Measurements from ENCODE around the gene CNR1. TPM values are rescaled to one million over a fixed set of nuclear protein-coding genes. Genes with fewer than 3 reads are reported as not detected.

CNR1 gene
- total and polyA plus RNA-seq, 3 donors from 2014 or later = 2.3 to 4.9 (median 4.3) TPM

DNA sequence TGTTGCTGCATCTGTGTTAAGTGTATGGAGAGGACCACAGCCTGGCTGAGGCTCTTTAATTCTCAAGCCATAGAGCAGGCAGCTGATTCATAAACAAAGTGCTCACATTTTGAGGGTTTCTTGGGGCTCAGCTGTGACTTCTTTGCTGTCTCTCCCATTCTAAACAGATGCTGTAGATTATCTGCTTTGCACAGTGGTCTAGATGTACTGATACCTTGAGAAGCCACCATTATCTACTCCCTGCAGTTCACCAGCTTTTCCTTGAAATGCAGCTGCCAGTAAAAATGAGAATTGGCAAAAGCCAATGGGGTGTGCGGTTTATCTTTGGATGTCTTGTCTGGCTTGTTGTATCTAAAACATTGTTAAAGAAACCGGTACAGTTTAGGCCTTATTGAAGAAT, 5.2 kb upstream of the CNR1 start:
- no peaks in the 10 kb centered on the region for H3K36me3 ChIP-seq (ENCODE audit: low read depth, missing control alignments)

DNA sequence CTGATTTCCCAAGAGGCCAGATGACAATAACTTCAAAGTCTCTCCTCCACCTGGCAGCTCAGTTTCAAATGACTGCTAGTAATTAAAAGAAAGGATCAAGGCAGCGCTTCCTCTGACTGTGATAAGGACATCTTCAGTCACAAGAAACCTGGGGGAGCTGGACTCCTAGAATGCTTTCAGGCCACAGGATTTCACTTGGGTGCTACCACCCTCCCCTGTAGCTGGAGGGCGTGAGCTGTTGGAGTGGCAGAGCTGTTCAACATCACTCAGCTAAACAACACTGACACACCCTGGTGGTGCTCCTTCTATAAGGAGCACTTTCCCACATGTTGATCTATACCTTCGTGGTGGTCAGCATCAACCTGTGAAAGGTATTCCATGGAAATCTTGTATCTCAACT, 2.2 kb upstream of the CNR1 start:
- H3K9me3 ChIP-seq = no peaks in the 10 kb centered on the region
- no peaks in the 10 kb centered on the region for H3K4me1 ChIP-seq
- intact Hi-C loops (cut with DNase I; ENCODE audit: low total_unique reads) = no loop called here
- no peaks in the 10 kb centered on the region for H3K36me3 ChIP-seq (ENCODE audit: low read depth, missing control alignments)
- no peak for DNase-seq
- no peaks in the 10 kb centered on the region for H3K27me3 ChIP-seq
- WGBS, 2 donors = 59 to 65% methylated on average over 3 of the region's 3 CpGs
- TF ChIP-seq, protein P1, sequence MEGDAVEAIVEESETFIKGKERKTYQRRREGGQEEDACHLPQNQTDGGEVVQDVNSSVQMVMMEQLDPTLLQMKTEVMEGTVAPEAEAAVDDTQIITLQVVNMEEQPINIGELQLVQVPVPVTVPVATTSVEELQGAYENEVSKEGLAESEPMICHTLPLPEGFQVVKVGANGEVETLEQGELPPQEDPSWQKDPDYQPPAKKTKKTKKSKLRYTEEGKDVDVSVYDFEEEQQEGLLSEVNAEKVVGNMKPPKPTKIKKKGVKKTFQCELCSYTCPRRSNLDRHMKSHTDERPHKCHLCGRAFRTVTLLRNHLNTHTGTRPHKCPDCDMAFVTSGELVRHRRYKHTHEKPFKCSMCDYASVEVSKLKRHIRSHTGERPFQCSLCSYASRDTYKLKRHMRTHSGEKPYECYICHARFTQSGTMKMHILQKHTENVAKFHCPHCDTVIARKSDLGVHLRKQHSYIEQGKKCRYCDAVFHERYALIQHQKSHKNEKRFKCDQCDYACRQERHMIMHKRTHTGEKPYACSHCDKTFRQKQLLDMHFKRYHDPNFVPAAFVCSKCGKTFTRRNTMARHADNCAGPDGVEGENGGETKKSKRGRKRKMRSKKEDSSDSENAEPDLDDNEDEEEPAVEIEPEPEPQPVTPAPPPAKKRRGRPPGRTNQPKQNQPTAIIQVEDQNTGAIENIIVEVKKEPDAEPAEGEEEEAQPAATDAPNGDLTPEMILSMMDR (IDR thresholded peaks at IDR 0.05) = no peak
- TF ChIP-seq POLR2A (IDR thresholded peaks at IDR 0.05) = no peak
- H3K27ac ChIP-seq = no peak overlapping the region
- H3K4me3 ChIP-seq = no peak overlapping the region

More for the DNA sequence above, 5.2 kb upstream of the CNR1 start:
- TF ChIP-seq, protein P1 (IDR thresholded peaks at IDR 0.05) = no peak
- TF ChIP-seq POLR2A (IDR thresholded peaks at IDR 0.05) = no peak
- no peak for DNase-seq
- H3K4me1 ChIP-seq = no peaks in the 10 kb centered on the region
- no peaks in the 10 kb centered on the region for H3K9me3 ChIP-seq
- no peak overlapping the region for H3K4me3 ChIP-seq
- H3K27me3 ChIP-seq = no peaks in the 10 kb centered on the region
- intact Hi-C loops (cut with DNase I; ENCODE audit: low total_unique reads) = no loop called here
- 78 to 89% methylated on average over 2 of the region's 2 CpGs for WGBS, 2 donors
- H3K27ac ChIP-seq = no peak overlapping the region

DNA sequence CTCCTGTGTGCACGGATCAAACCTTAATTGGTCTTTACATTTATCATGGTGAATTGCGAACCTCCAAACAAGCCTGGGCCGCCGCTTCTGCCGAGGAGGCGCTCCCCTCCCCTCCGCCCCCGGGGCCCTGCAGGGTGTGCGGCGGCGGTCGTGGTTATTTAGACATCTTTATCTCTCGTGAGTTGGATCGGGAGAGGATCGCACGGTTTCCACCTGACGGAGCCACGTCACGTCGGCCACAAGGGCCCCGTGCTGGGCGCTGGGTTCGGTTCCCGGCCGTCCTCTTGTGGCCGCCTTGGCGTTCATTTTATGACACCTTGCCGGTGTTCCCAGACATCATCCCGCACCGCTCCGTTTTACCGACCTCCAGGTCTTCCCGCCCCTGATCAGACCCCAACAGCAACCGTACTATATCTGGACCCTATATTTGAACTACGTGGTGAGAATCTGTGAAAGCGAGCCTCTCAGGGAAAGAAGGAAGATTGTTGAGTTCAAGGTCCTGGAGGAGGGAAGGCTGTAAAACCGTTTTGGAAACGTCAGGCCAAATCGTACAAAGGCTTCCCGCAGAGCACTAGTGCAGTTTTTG, 1.3 kb upstream of the CNR1 start:
- 9 to 12% methylated on average over 27 to 40 of the region's 40 CpGs for WGBS, 2 donors
- DNase-seq = peak; percentile 16
- Histone ChIP-seq H3K9me3 (no peaks in the 10 kb centered on the region), H3K36me3 (ENCODE audit: low read depth, missing control alignments) (no peaks in the 10 kb centered on the region), H3K27ac (peak overlapping the region in 1 of 2 donors; percentile 59), H3K27me3 (no peaks in the 10 kb centered on the region), H3K4me1 (no peaks in the 10 kb centered on the region), H3K4me3 (peak overlapping the region; percentile 52 to 60)
- TF ChIP-seq, protein P1 (IDR thresholded peaks at IDR 0.05) = no peak
- TF ChIP-seq POLR2A (IDR thresholded peaks at IDR 0.05) = no peak
- intact Hi-C loops (cut with DNase I; ENCODE audit: low total_unique reads) = no loop called here

DNA sequence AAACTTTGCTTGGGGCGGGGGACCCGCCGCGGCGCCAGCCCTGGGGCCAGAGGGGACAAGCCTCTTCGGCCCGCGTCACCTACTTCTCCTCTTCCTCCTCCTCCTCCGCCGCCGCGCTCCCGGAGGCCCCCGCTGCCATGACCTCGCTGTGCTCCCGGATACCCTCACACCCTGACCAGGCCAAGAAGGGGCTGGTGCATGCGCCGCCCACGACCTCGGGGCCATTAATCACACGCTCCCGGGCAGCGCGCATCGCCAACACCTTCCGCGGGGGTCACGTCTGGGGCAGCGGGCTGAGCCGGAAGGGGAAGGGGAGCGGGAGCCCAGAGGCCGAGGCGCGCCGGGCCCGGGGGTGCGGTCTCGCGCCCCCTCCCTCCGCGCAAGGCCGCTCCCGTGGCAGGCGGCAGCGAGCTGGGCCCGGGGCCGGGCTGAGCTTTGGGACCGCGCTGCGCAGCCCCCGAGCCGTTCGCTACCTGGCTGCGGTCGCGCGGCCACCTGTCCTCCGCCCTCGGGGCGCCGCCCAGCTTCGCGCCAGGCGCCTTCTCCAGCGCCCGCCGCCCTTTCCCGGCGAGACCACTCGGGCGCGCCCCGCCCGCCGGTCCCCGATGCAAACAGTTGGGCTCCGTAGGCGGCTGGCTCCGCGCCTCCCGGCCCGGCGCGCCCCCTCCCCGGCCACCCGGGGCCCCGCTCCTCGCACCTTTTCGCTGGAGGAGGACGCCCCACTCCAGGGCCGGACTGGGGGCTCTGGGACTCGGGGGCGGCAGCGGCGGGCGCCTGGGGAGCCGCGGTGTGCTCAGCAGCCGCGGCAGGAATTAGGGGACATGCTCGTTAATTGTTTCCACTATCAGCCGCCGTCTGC, 575 bp upstream of the CNR1 start:
- intact Hi-C loops (cut with DNase I; ENCODE audit: low total_unique reads) = no loop called here
- 0% methylated on average over 84 of the region's 103 CpGs; no CpG with 5 or more reads in 1 of the 2 donors for WGBS, 2 donors
- DNase-seq = peak; percentile 34

More for the DNA sequence above, 575 bp upstream of the CNR1 start:
- H3K4me3 ChIP-seq = peak overlapping the region; percentile 52 to 60
- no peaks in the 10 kb centered on the region for H3K9me3 ChIP-seq
- H3K27me3 ChIP-seq = no peaks in the 10 kb centered on the region
- peak overlapping the region; percentile 21 to 59 for H3K27ac ChIP-seq
- no peaks in the 10 kb centered on the region for H3K4me1 ChIP-seq
- TF ChIP-seq, protein P1 (IDR thresholded peaks at IDR 0.05) = no peak
- no peak for TF ChIP-seq POLR2A (IDR thresholded peaks at IDR 0.05)
- H3K36me3 ChIP-seq (ENCODE audit: low read depth, missing control alignments) = no peaks in the 10 kb centered on the region

Data from testis (tissue), 3 donors.